ENCODE data around the gene GALNT3.

Gene GALNT3

DNA sequence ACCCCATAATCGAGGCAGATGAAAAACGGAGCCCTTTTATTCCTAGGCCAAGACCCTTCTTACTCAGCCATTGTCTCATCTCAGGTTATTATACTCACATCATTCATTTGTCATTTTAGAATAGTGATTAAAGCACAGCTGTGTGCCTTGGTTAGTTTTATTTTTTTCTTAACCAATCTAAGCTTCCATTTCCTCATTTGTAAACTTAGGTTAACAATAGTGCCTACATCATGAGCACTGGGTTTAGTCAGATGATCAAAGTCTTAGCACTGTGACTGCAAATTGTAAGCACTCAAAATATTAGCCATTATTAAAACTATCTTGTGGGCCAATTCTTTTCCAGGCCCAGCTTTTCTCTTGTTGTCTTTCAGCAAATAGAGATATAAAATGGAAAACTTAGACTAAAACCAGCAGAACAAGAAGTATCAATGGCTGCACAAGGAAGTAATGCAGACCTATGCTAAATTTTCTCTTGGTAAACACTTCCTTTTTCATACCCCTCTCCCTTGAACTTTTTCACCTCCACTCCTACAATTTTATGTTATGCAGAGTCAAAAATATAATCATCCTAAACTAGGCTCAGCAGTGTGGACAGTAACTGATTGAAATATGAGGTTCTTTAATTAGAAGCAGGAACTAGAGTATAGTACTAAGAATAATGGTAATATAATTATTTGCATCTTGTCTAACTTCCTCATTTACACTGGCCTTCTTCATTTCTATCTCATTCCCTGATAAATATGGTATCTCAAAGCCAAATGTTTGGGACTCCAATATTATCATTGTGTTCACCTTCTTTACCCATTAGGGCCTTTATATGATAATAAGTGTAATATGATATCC, 21.5 kb upstream of the GALNT3 start:
- Histone ChIP-seq H3K9me3 (ENCODE audit: control insufficient read depth, low read length) (no peaks in the 10 kb centered on the region), H3K36me3 (ENCODE audit: control insufficient read depth, insufficient read depth, low read length) (no peaks in the 10 kb centered on the region), H3K4me3 (ENCODE audit: low read length) (no peak overlapping the region), H3K4me1 (ENCODE audit: control insufficient read depth, insufficient read depth, low read length) (peaks cover 5% of the 10 kb centered on the region), H3K27me3 (ENCODE audit: control insufficient read depth, insufficient read depth, low read length) (no peaks in the 10 kb centered on the region), H3K9ac (ENCODE audit: low read length) (no peak overlapping the region)

DNA sequence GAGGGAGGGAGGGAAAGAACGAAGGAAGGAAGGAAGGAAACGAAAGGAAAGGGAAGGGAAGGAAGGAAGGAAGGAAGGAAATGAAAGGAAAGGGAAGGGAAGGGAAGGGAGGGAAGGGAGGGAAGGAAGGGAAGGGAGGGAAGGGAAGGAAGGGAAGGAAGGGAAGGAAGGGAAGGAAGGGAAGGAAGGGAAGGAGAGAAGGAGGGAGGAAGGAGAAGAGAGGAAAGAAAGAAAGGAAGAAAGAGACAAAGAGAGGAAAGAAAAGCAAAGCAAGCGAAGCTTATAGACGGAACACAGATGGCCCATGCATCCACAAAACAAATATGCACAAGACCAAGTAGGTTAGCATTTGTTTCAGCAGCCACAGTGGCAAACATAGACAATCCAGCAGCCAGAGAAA, 20.4 kb upstream of the GALNT3 start:
- peaks cover 5% of the 10 kb centered on the region for H3K4me1 ChIP-seq (ENCODE audit: control insufficient read depth, insufficient read depth, low read length)

DNA sequence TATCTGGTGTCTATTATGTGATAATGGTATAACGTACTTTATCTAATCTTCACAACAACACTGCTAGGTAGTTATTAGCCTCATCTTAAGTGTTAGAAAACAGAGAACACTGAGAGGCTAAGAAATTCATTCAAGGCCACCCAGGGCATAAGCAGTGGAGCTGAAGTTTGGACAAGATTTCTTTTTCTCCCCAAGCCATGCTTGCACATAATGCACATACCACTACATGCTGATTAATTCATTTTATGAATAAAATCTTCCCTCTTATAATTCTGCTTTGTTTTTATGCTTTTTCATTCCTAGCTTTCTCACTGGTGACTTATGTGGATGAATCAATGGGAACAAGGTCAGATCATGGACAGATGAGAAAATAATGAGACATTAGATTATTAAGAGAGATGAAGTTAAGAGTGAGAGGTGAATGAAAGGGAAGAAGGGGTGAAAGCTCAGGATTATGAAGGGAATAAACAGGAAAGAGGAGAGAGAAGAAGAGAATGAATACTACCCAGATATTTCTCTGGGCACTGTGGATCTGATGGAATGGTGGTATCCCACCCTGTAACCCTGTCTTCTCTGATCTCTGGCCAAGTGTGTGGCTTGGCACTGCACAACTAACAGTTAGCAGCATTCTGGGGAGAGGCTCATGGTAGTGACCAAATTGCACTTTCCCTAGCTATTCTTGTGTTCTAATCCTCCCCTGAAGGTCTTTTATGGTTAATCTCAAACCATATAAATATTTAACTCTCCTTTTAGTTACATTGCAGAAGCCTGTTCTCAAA, 17.7 kb upstream of the GALNT3 start:
- H3K9me3 ChIP-seq (ENCODE audit: control insufficient read depth, low read length), result no peaks in the 10 kb centered on the region
- no peaks in the 10 kb centered on the region for H3K27me3 ChIP-seq (ENCODE audit: control insufficient read depth, insufficient read depth, low read length)
- H3K4me3 ChIP-seq (ENCODE audit: low read length), result no peak overlapping the region
- H3K36me3 ChIP-seq (ENCODE audit: control insufficient read depth, insufficient read depth, low read length), result no peaks in the 10 kb centered on the region
- no peak overlapping the region for H3K9ac ChIP-seq (ENCODE audit: low read length)
- peaks cover 5% of the 10 kb centered on the region for H3K4me1 ChIP-seq (ENCODE audit: control insufficient read depth, insufficient read depth, low read length)

More for the DNA sequence above, 20.4 kb upstream of the GALNT3 start:
- Histone ChIP-seq H3K9me3 (ENCODE audit: control insufficient read depth, low read length) (no peaks in the 10 kb centered on the region), H3K27me3 (ENCODE audit: control insufficient read depth, insufficient read depth, low read length) (no peaks in the 10 kb centered on the region), H3K4me3 (ENCODE audit: low read length) (no peak overlapping the region), H3K36me3 (ENCODE audit: control insufficient read depth, insufficient read depth, low read length) (no peaks in the 10 kb centered on the region), H3K9ac (ENCODE audit: low read length) (no peak overlapping the region)

DNA sequence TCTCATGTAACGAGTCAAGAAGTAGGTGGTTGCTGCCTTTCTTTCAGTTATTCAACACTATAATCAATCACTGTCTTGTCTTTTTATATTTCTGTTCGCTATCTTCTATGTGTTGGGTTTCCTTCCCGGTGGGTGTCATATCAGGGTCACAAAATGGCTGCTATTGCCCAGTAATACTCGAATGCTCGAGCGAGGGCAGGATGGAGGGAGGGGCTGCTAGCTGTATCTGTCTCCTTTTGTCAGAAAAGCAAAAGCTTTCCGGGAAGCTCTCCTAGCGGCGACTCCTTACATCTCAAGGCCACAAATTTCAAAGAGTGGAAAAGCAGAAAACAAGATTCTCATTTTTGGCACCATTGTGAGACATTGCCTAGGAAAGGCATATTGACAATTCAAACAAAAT, 16.4 kb upstream of the GALNT3 start:
- Histone ChIP-seq H3K9ac (ENCODE audit: low read length) (no peak overlapping the region), H3K4me3 (ENCODE audit: low read length) (no peak overlapping the region), H3K4me1 (ENCODE audit: control insufficient read depth, insufficient read depth, low read length) (peaks cover 4% of the 10 kb centered on the region), H3K36me3 (ENCODE audit: control insufficient read depth, insufficient read depth, low read length) (no peaks in the 10 kb centered on the region), H3K27me3 (ENCODE audit: control insufficient read depth, insufficient read depth, low read length) (no peaks in the 10 kb centered on the region), H3K9me3 (ENCODE audit: control insufficient read depth, low read length) (no peaks in the 10 kb centered on the region)

DNA sequence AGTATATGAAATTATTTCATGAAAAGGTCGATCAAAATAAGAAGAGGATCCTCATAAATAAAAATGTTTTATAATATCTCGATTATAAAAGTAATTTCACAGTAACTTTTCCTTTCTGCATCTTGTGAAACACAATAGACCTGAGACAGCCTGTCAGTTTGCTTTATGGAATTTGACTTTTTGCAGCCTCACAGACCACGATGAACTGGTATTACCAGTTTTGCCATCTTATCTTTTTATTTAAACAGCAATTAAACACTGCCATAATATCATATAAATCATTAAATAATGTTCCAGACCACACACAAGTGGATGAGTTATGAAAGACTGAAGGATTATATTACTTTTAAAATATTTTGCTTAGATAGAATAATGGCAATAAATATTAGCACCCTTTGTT, 10.7 kb upstream of the GALNT3 start:
- Histone ChIP-seq H3K9ac (ENCODE audit: low read length) (no peak overlapping the region), H3K36me3 (ENCODE audit: control insufficient read depth, insufficient read depth, low read length) (no peaks in the 10 kb centered on the region), H3K9me3 (ENCODE audit: control insufficient read depth, low read length) (no peaks in the 10 kb centered on the region), H3K4me1 (ENCODE audit: control insufficient read depth, insufficient read depth, low read length) (peaks cover 11% of the 10 kb centered on the region), H3K27me3 (ENCODE audit: control insufficient read depth, insufficient read depth, low read length) (no peaks in the 10 kb centered on the region), H3K4me3 (ENCODE audit: low read length) (no peak overlapping the region)

DNA sequence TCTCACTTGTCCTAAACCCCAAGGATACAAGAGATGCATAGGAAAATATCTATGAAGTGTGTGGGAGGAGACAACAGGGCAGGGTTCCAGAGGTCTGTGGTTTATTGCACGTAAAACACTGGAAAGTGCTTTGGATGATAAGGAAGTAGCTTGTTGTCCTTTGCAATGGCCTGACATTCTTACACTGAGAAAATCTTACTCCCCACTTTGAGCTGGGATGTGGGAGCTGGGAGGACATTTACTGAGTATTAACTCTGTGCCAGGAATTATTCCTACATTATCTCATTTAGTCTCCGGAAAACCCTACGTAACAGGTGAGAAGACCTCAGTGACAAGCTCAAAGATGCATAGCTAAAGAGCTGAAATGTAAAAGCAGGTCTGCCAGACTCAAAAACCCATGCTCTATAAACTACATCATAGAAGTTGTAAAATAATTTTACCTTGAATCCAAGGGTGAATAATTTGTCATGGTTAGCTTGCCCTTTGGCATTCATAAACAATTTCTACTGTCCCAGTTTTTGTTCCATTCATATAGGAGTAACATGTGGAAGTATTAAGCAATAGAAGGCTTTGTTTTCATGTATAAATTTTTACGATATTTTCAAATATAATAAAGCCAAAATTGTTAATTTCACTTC, 9.2 kb upstream of the GALNT3 start:
- no peak overlapping the region for H3K9ac ChIP-seq (ENCODE audit: low read length)
- H3K4me3 ChIP-seq (ENCODE audit: low read length), result no peak overlapping the region
- H3K36me3 ChIP-seq (ENCODE audit: control insufficient read depth, insufficient read depth, low read length), result no peaks in the 10 kb centered on the region
- H3K4me1 ChIP-seq (ENCODE audit: control insufficient read depth, insufficient read depth, low read length), result peaks cover 11% of the 10 kb centered on the region
- no peaks in the 10 kb centered on the region for H3K9me3 ChIP-seq (ENCODE audit: control insufficient read depth, low read length)
- H3K27me3 ChIP-seq (ENCODE audit: control insufficient read depth, insufficient read depth, low read length), result no peaks in the 10 kb centered on the region

DNA sequence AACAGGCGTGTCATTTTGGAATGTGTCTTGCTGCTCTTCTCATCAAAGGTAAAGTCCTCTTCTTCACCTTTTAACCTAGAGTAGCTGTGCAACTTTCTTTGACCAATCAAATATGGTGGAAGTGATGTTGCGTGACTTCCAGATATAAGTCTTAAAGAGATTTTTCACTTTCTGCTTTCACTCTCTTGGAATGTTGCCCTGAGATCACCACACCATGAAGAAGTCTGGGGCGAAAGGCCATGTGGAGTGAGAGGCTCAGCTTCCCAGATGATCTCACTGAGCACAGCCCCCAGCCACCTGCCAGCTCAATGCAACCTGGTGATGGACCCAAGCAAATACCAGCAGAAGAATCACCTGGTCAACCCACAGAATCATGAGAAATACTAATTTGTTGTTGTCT, 7.1 kb upstream of the GALNT3 start:
- H3K27me3 ChIP-seq (ENCODE audit: control insufficient read depth, insufficient read depth, low read length), result no peaks in the 10 kb centered on the region
- H3K9ac ChIP-seq (ENCODE audit: low read length), result no peak overlapping the region
- H3K36me3 ChIP-seq (ENCODE audit: control insufficient read depth, insufficient read depth, low read length), result no peaks in the 10 kb centered on the region
- peaks cover 11% of the 10 kb centered on the region for H3K4me1 ChIP-seq (ENCODE audit: control insufficient read depth, insufficient read depth, low read length)
- H3K4me3 ChIP-seq (ENCODE audit: low read length), result no peak overlapping the region
- no peaks in the 10 kb centered on the region for H3K9me3 ChIP-seq (ENCODE audit: control insufficient read depth, low read length)

DNA sequence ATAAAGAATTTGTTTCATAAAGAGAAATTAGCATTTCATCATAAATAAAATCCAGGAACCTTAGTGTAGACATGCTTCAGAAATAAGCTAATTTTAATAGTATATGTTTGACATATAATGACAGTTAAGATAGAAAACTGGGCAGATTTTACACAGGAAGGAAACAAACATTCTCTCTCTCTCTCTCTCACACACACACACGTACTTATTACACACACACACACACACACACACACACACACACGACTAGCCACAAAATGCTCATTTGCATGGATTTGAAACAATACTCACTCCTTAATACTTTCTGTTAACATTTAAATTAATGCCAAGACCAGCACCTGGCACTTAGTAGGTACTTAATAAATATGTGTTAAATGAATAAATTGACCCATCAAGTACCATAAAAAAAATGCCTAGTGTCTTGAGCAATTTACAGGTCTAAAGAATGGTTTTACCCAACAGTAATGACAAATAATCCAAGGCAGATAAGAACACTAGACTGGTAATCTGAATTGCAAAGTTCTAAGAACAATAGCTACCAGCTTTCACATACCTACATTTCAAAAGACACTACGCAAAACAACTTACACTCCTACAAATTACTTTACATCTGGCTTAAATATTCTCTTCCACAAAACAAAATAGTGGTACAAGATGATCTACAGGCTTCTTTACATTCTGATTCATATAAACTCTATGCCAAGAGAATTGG, 2.9 kb upstream of the GALNT3 start:
- Histone ChIP-seq H3K36me3 (ENCODE audit: control insufficient read depth, insufficient read depth, low read length) (no peaks in the 10 kb centered on the region), H3K4me3 (ENCODE audit: low read length) (no peak overlapping the region), H3K9me3 (ENCODE audit: control insufficient read depth, low read length) (no peaks in the 10 kb centered on the region), H3K9ac (ENCODE audit: low read length) (no peak overlapping the region), H3K27me3 (ENCODE audit: control insufficient read depth, insufficient read depth, low read length) (no peaks in the 10 kb centered on the region), H3K4me1 (ENCODE audit: control insufficient read depth, insufficient read depth, low read length) (peaks cover 9% of the 10 kb centered on the region)

DNA sequence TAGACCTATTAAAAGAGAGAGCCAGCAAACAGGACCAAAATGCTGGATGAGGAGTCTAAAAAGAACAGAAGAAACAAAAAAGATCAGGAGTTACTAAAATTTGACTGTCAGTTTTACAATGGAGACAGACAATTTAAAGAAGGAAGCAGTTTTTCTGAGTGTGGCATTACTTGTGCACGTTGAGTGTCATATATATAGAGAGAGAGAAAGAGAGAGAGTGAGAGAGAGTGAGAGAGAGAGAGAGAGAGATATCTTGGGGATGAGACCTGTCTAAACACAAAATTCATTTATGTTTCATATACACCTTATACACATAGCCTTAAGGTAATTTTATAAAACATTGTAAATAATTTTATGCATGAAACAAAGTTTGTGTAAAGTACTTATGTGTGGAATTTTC, 2.1 kb upstream of the GALNT3 start:
- Histone ChIP-seq H3K27me3 (ENCODE audit: control insufficient read depth, insufficient read depth, low read length) (no peaks in the 10 kb centered on the region), H3K9me3 (ENCODE audit: control insufficient read depth, low read length) (no peaks in the 10 kb centered on the region), H3K4me3 (ENCODE audit: low read length) (no peak overlapping the region), H3K4me1 (ENCODE audit: control insufficient read depth, insufficient read depth, low read length) (peaks cover 17% of the 10 kb centered on the region), H3K36me3 (ENCODE audit: control insufficient read depth, insufficient read depth, low read length) (no peaks in the 10 kb centered on the region), H3K9ac (ENCODE audit: low read length) (no peak overlapping the region)

DNA sequence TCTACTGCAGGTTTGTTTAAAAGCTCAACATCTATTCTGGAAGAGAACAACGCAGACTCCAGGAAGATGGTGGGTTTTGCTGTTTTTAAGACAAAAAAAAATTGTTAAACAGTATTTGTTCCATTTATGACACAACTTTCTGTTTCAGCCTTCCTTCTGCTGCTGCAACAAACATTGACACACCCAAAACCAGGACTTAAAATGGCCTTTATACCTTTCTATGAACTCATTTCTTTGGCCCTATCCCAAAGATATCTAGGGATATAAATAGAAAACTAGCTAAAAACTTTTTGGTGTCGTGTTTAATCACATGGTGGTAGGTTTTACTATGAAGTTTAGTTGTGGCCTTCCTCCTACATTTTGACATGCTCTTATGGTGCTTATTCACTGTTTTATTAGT, 964 bp upstream of the GALNT3 start:
- Histone ChIP-seq H3K36me3 (ENCODE audit: control insufficient read depth, insufficient read depth, low read length) (no peaks in the 10 kb centered on the region), H3K4me3 (ENCODE audit: low read length) (peak overlapping the region; percentile 86), H3K9me3 (ENCODE audit: control insufficient read depth, low read length) (no peaks in the 10 kb centered on the region), H3K9ac (ENCODE audit: low read length) (peak overlapping the region; percentile 99), H3K4me1 (ENCODE audit: control insufficient read depth, insufficient read depth, low read length) (peaks cover 23% of the 10 kb centered on the region), H3K27me3 (ENCODE audit: control insufficient read depth, insufficient read depth, low read length) (no peaks in the 10 kb centered on the region)

DNA sequence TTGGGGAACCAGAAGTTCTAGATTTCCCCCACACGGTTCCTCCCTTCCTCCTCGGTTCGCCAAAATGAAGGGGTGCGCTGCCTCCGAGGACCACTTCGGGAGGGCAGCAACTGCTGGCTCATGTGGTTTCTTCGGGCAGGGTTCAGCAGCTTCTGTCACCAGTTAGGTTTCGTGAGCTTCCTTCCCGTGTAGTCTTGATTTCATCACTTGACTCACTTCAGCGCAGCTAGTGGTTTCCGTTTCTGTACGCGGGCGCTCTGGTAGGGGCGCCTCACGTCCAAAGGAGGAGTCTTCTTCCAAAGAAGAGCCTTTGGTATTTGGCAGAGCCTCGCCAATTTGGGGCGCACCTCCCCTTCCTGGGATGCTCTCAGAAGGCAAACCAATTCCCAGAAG, 485 bp upstream of the GALNT3 start:
- no peaks in the 10 kb centered on the region for H3K36me3 ChIP-seq (ENCODE audit: control insufficient read depth, insufficient read depth, low read length)
- peaks cover 28% of the 10 kb centered on the region for H3K4me1 ChIP-seq (ENCODE audit: control insufficient read depth, insufficient read depth, low read length)
- no peaks in the 10 kb centered on the region for H3K27me3 ChIP-seq (ENCODE audit: control insufficient read depth, insufficient read depth, low read length)
- no peaks in the 10 kb centered on the region for H3K9me3 ChIP-seq (ENCODE audit: control insufficient read depth, low read length)
- H3K4me3 ChIP-seq (ENCODE audit: low read length), result peak overlapping the region; percentile 86
- peak overlapping the region; percentile 99 for H3K9ac ChIP-seq (ENCODE audit: low read length)

Data from mucosa of stomach (tissue), 1 donor.